DMS 273 treated with DMSO at 0.1 percent for 48 hours (cell line): ENCODE measurements around the gene CDH16.
A peak's percentile ranks its signal among the peaks of the same experiment; 100 is the strongest.
"Not testable (repeated sequence)": the region's sequence is repeated elsewhere in the genome, so short reads cannot be mapped to it uniquely, and the experiment has no call there.

ENCODE experiments used
- DNase-seq: peaks from one replicate; lab custom pipeline; 2025; lab: John Stamatoyannopoulos, UW

CDH16 gene

DNA sequence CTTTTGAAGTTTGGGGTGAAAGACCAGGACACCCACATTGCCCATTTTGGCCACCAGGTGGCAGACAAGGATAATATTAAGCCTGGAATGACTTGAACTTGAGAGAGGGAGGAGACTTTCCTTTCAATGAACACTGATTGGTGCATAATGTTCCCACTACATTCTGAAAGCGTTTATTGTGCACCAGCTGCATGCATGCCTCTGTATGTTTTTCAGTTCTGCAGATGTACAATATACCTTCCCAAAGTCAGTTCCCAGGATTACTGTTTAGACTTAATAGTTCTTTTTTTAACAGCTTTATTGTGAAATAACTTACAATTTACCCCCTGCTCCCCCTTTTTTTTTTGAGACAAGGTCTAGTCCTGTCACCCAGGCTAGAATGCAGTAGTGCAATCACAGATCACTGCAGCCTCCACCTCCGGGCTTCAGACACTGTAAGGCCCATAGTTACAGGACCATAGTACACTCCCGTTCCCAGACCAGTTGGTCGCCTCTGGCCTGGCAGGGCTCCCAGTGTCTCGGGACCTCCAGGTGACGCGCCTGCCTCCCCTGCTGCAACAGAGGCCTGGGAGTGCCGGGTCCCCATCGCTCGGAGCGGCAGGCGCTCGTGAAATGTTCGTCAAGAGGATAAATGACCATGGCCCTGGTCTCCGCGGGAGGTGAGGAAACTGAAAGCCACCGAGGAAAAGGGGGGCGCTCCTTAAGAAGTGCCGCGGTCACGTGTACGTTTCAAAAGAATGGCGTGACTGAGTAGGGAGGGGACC is 28.8 kb upstream of the CDH16 start:
- DNase-seq: peak; percentile 72

DNA sequence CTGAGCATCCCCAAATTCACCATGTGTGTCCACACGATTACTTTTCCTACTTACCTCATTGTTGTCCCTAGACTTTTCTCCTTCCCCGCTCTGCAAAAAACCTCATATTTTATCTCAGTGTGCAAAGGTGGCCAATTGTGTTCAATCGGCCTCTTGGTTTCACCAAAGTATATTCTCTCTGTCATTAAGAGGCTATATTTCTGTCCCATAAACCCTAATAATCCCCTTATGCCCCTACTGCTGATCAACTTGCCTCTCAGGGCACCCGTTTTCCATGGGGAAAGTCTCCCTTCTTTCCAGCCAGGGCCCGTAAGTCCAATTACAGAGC is 28.3 kb upstream of the CDH16 start:
- DNase-seq: no peak

GRCh38 chr16:66946541-66946940 is 27.9 kb upstream of the CDH16 start:
- no peak for DNase-seq

- DNase-seq: no peak
These were observed 27.3 kb upstream of the CDH16 start for GRCh38 chr16:66945939-66946338.

DNA sequence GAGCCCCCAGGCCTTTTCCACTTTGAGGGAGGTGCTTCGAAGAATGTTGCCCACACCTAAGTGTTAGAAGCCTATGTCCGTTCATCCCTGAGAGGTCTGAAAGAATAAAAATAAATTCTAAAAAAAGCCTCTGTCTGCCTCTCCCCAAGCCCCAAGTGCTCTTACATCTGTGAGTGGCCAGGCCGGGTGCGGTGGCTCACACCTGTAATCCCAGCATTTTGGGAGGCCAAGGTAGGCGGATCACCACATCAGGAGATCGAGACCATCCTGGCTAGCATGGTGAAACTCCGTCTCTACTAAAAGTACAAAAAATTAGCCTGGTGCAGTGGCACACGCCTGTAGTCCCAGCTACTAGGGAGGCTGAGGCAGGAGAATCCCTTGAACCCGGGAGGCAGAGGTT is 26.3 kb upstream of the CDH16 start:
- not testable (repeated sequence) for DNase-seq

DNA sequence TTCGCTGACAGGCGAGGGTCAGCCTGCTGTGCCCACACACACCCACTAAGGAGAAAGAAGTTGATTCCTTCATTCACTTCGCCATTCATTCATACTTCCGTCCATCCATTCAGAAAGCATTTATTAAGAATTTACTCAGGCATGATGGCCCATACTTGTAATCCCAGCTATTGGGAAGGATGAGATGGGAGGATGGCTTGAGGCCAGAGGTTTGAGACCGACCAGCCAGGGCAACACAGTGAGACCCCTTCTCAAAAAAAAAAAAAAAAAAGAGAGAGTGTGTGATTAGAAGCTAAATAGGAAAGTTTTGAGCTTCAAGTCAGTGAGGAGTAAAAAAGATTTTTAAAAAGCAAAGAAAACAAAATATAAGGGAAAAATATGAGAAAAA is 25.4 kb upstream of the CDH16 start:
- DNase-seq: no peak

- no peak for DNase-seq
These were observed 24.9 kb upstream of the CDH16 start for GRCh38 chr16:66943426-66944053.

- no peak for DNase-seq
These were observed 24.3 kb upstream of the CDH16 start for GRCh38 chr16:66942981-66943380.

- no peak for DNase-seq
These were observed 21.6 kb upstream of the CDH16 start for GRCh38 chr16:66940236-66940635.

DNA sequence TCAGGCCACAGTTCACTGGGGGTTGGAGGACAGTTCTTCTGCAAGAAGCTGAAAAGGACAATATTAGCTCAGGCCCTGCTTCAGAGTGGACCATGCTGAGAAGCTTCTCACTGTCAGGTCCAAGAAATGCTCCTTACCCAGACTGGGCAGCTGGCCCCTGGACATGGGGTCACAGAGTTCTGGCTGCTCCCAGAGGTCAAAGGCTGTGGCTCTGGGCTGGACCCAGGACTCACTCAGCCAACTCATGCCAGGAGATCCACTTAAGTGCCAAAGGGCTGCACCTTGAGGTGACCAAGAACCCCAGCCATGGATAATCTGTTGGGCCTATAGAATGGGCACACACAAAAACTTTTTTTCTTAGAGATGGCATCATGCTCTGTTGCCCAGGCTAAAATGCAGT is 20.7 kb upstream of the CDH16 start:
- no peak for DNase-seq

GRCh38 chr16:66937725-66938337 is 19.1 kb upstream of the CDH16 start:
- DNase-seq: no peak

- DNase-seq: no peak
These were observed 18.3 kb upstream of the CDH16 start for GRCh38 chr16:66936889-66937554.

- DNase-seq: no peak
These were observed 17.8 kb upstream of the CDH16 start for GRCh38 chr16:66936462-66936861.

DNA sequence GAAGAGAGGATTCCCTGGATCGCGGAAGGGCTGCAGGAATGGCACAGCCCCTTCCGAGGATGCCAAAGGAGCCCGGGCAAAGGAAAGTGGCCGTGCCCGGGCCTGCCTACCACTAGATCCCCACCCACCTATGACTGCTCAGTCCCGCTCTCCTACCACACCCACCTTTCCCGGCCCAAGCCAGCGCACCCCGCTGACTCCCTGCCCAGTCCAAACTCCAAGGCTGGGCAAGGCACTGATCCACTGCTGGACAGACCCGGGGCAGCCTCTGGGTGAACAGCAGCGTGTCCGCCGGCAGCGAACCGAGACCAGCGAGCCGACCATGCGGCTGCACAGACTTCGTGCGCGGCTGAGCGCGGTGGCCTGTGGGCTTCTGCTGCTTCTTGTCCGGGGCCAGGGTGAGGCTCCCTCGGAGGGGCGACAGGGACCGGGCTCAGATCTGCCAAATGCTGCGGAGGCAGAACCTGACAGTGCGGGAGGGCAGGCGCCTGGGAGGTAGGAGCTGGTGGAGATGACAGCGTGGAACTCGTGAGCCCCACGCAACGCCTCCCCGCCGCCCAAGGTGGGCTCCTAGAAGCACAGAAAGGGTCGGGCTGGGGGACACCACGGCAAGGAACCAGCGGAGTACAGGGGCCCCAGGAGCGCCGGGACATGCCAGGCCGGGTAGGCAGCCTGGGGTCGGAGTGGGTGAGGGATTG is 16.8 kb upstream of the CDH16 start, which contains the start of gene CES2:
Gene CES2 (plus strand): TSS at position 203 of the 698 bp plus-strand sequence. CDS start 120 bp downstream, at position 323.
- no peak for DNase-seq

- not testable (repeated sequence) for DNase-seq
These were observed 16.2 kb upstream of the CDH16 start for GRCh38 chr16:66934839-66935313.

DNA sequence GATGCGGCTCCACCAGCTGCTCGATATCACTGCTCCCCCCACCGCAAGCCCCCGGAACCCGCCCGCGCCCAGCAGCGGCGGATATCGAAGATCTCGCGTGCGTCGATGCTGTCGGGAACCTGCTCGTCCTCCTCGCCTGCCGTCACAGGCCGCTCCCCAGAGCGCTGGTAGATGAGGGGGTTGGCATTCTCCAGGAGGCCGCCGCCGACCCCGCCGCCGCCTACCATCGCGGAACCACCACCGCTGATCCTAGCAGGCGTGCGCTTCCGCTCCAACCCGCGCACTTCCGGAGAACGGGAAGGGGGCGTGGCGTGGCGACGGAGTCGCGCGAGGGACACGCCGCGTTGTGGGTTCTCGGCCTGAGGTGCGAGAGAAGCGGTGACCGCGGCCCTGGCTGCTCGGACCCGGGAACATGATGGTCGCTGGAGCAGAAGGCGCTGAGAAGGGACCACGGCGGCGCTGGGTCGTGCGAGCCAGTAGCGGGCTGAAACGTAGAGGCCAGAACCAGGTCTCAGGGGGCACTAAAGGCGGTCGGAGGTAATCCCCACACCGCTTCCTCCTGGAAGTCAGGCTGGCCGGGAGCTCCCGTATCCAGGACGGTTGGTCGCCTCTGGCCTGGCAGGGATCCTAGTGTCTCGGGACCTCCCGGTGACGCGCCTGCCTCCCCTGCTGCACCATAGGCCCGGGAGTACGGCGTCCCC is 15.6 kb upstream of the CDH16 start, which contains the start of gene CIAO2B:
Gene CIAO2B (minus strand): TSS at position 265 of the 701 bp plus-strand sequence. CDS start 38 bp downstream, at position 227.
- no peak for DNase-seq

- DNase-seq: no peak
These were observed 15.1 kb upstream of the CDH16 start for GRCh38 chr16:66933776-66934137.

GRCh38 chr16:66932076-66932475 is 13.4 kb upstream of the CDH16 start:
- DNase-seq: no peak

DNA sequence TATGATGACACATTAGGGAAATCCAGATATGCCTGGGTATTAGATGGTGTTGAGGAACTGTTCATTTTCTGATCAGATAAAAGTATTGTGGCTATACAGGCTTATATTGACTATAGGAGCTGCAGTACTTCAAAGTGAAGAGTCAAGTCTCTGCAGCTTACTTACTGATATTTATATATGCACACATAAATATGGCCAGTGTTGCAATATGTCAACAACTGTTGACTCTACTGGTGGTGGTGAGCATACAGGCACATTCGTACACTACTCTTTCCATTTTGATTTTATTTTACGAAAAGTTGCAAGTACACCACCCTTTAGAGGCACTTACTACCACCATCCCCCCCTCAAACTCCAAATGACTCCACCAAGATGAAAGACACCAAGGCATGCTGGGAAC is 13.0 kb upstream of the CDH16 start:
- no peak for DNase-seq

- no peak for DNase-seq
These were observed 11.5 kb upstream of the CDH16 start for GRCh38 chr16:66930189-66930588.

DNA sequence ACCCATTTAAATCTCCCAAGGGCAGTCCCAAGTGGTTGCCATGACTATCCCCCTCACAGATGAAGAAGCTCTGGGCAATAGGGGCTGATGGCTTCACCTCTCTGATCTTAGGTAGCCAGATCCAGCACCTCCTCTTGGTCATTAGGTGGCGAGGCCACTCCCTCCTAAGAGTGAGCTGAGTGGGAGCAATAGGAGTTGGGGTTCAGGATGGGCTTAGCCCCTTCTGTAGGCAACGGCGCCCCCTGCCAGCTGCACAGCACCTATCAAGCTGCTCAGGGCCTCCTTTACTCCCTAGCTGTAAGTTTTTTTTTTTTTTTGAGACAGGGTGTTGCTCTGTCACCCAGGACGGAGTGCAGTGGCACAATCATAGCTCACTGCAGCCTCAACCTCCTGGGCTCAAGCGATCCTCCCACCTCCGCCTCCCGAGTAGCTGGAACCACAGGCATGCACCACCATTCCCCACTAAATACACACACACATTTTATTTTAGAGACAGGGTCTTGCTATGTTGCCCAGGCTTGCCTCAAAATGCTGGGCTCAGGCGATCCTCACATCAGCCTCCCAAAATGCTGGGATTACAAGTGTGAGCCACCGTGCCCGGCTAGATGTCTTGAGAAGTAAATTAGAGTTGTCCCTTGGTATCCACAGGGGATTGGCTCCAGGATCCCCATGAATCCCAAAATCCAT is 10.2 kb upstream of the CDH16 start:
- DNase-seq: no peak
